CD14-positive monocyte (primary cell): ENCODE data around the gene FNIP2. TPM values are rescaled to one million over a fixed set of nuclear protein-coding genes. Genes with fewer than 3 reads are reported as not detected.

ENCODE experiments used
- DNase-seq, 3 donors: peaks; one replicate each; pipeline ENCODE4 v3.0.0-alpha.2; 2011 to 2022
- H2AFZ ChIP-seq: 2 replicates; pipeline ENCODE4 v1.6.0; 2012; ENCODE audit warnings: mild to moderate bottlenecking, low read depth, low read length, inconsistent platforms; ENCODE audit not compliant: insufficient read depth, poor library complexity, severe bottlenecking
- H3K27ac ChIP-seq, 2 donors: 1 replicate in 1 of 2; 2 replicates in 1 of 2; pipeline ENCODE4 v1.5.1; 2012 to 2013; ENCODE audit warnings: low read length in 2 of 2, control low read depth in 1 of 2, inconsistent platforms in 1 of 2, low read depth in 1 of 2, mild to moderate bottlenecking in 1 of 2
- H3K27me3 ChIP-seq, 2 donors: one replicate each; pipeline versions ENCODE4 v1.6.0 to v1.6.1; 2011 to 2013; ENCODE audit warnings: low read length in 2 of 2; ENCODE audit not compliant: control insufficient read depth in 2 of 2, insufficient read depth in 2 of 2
- H3K36me3 ChIP-seq, 2 donors: replicated peaks in 1 of 2; 1 replicate in 1 of 2; 2 replicates in 1 of 2; pipeline versions ENCODE4 v1.5.1 to v1.6.1; 2012 to 2013; ENCODE audit warnings: low read length in 2 of 2, control low read depth in 1 of 2, inconsistent platforms in 1 of 2, mild to moderate bottlenecking in 1 of 2; ENCODE audit not compliant: insufficient read depth in 2 of 2, control insufficient read depth in 1 of 2
- H3K4me1 ChIP-seq, 2 donors: 1 replicate in 1 of 2; 2 replicates in 1 of 2; pipeline versions ENCODE4 v1.5.1 to v1.6.1; 2012 to 2013; ENCODE audit warnings: low read length in 2 of 2, control low read depth in 1 of 2, inconsistent platforms in 1 of 2, mild to moderate bottlenecking in 1 of 2, moderate library complexity in 1 of 2; ENCODE audit not compliant: insufficient read depth in 2 of 2, control insufficient read depth in 1 of 2
- H3K4me2 ChIP-seq: replicated peaks from 2 replicates; pipeline ENCODE3; 2012; ENCODE audit warnings: low read length, moderate library complexity, mild to moderate bottlenecking; ENCODE audit not compliant: poor library complexity, severe bottlenecking; ENCODE audit errors: extremely low read depth
- H3K4me3 ChIP-seq, 3 experiments: fragments of 200-600 bp in 1 of 3; sonication (generic) in 1 of 3; replicated peaks in 1 of 3; 1 replicate in 2 of 3; 2 replicates in 1 of 3; pipeline ENCODE4 v1.5.1; 2011 to 2013; ENCODE audit warnings: low read length in 3 of 3, mild to moderate bottlenecking in 3 of 3, control low read depth in 2 of 3, low read depth in 2 of 3, inconsistent platforms in 1 of 3, moderate library complexity in 1 of 3
- H3K79me2 ChIP-seq: 2 replicates; pipeline ENCODE4 v1.6.0; 2012; ENCODE audit warnings: mild to moderate bottlenecking, control low read depth, inconsistent platforms, low read length, moderate library complexity; ENCODE audit not compliant: insufficient read depth
- H3K9ac ChIP-seq: 2 replicates; pipeline ENCODE4 v1.6.0; 2017; ENCODE audit warnings: low read length, mild to moderate bottlenecking; ENCODE audit not compliant: insufficient read depth, poor library complexity, severe bottlenecking
- H3K9me3 ChIP-seq, 2 donors: replicated peaks in 1 of 2; 1 replicate in 1 of 2; 2 replicates in 1 of 2; pipeline versions ENCODE4 v1.5.1 to v1.6.1; 2012 to 2013; ENCODE audit warnings: low read length in 2 of 2, control low read depth in 1 of 2; ENCODE audit not compliant: control insufficient read depth in 1 of 2, insufficient read depth in 1 of 2
- H4K20me1 ChIP-seq: 2 replicates; pipeline ENCODE4 v1.6.0; 2012; ENCODE audit warnings: mild to moderate bottlenecking, low read length, control low read depth, moderate library complexity; ENCODE audit not compliant: insufficient read depth
- H3K27ac Mint-ChIP-seq, 7 donors: one replicate each; pipeline ENCODE4 v1.8.0; 2020; ENCODE audit warnings: mild to moderate bottlenecking in 7 of 7, mixed read lengths in 7 of 7, moderate library complexity in 6 of 7, inconsistent platforms in 2 of 7
- H3K27me3 Mint-ChIP-seq, 3 donors: one replicate each; pipeline ENCODE4 v1.8.0; 2021 to 2022; ENCODE audit warnings: low read depth in 3 of 3, mild to moderate bottlenecking in 3 of 3, mixed read lengths in 3 of 3, moderate library complexity in 3 of 3, inconsistent platforms in 1 of 3
- H3K36me3 Mint-ChIP-seq, 2 donors: one replicate each; pipeline ENCODE4 v1.8.0; 2020; ENCODE audit warnings: mixed read lengths in 2 of 2, inconsistent platforms in 1 of 2, mild to moderate bottlenecking in 1 of 2
- H3K4me1 Mint-ChIP-seq: one replicate; pipeline ENCODE4 v1.8.0; 2020; ENCODE audit warnings: mild to moderate bottlenecking, mixed read lengths
- H3K4me3 Mint-ChIP-seq, 2 donors: one replicate each; pipeline ENCODE4 v1.8.0; 2020; ENCODE audit warnings: mild to moderate bottlenecking in 2 of 2, mixed read lengths in 2 of 2, moderate library complexity in 1 of 2
- H3K9me3 Mint-ChIP-seq, 7 donors: one replicate each; pipeline ENCODE4 v1.8.0; 2020 to 2022; ENCODE audit warnings: mixed read lengths in 7 of 7, mild to moderate bottlenecking in 6 of 7, moderate library complexity in 6 of 7, inconsistent platforms in 2 of 7
- CTCF ChIP-seq: fragments of 200-600 bp; IDR thresholded peaks from one replicate; pipeline ENCODE4 v1.8.0; 2022; ENCODE audit warnings: antibody characterized with exemption, mild to moderate bottlenecking
- WGBS: methylation state at CpG from one replicate; pipeline ENCODE4 v1.1.5; 2013; ENCODE audit warnings: missing lambda C conversion rate; ENCODE audit not compliant: insufficient coverage; 5-methylcytosine and 5-hydroxymethylcytosine counted together
- intact Hi-C, 2 donors: fragments of 100-400 bp; cut with micrococcal nuclease; formaldehyde crosslinking; loops; one replicate each; pipeline versions ENCODE4 v1.15.0 to v1.15.1; 2023
- polyA plus RNA-seq, 3 donors: library from polyadenylated mRNA; depleted of rRNA in 1 of 3; unstranded in 2 of 3; stranded (reverse) in 1 of 3; fragments of 300-500 nt in 2 of 3; fragments of >200 nt in 1 of 3; fragmentation: Illumina TruSeq in 2 of 3; gene quantifications; 1 replicate in 2 of 3; 2 replicates in 1 of 3; pipeline ENCODE4 v1.2.3, GENCODE V29; 2012 to 2021

The FNIP2 gene
- polyA plus RNA-seq, 3 donors = 3.5 to 7.7 (median 5.7) TPM

DNA sequence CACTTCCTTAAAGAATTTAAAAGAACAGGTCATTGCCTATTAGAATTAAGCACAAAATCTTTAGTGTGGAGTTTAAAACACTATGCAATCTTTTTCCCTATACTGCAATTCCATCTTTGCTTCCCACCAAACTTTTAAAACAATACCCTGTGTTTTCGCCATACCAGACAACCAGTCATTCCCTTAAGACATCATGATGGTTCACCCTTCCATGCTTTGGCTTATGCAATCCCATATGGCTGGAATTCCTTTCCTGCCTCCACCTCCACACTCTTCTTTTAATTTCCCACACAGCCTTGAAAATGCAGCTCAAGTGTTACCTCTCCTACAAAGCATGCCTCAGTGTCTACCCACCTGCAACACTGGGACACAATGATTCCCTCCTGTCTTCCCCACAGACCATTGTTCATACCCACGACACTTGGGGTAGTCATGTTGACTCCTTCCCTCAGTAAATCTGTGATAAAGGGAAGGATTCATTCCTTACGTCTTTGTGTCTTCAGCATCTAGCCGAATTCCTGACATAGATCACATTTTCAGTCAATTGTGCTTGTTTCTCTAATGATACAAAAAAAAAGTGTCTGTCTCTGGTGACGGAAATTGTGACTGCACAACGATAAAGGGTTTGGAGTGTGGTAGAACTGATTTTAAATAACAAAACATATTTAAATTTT lies 166.3 kb downstream of the FNIP2 start:
- WGBS = 94% methylated on average over 1 of the region's 6 CpGs
- Histone ChIP-seq H3K79me2 (no peaks in the 10 kb centered on the region), H3K4me1 (peaks cover 33 to 54% of the 10 kb centered on the region in 2 donors), H3K9ac (no peak overlapping the region), H4K20me1 (no peaks in the 10 kb centered on the region), H3K4me2 (no peak overlapping the region), H3K4me3 (no peak overlapping the region), H3K27ac (peak overlapping the region; percentile 65 to 85), H3K36me3 (no peaks in the 10 kb centered on the region), H3K9me3 (no peaks in the 10 kb centered on the region), H3K27me3 (no peaks in the 10 kb centered on the region), H2AFZ (no peak overlapping the region)
- Mint-ChIP-seq H3K4me3 (no peak overlapping the region), H3K27ac (no peak overlapping the region), H3K9me3 (peaks cover 0 to 4% (median 0%) of the 10 kb centered on the region in 7 donors), H3K4me1 (peaks cover 26% of the 10 kb centered on the region), H3K27me3 (no peaks in the 10 kb centered on the region), H3K36me3 (no peaks in the 10 kb centered on the region)
- no peak for TF ChIP-seq CTCF
- peak in 2 of 3 donors; percentile 12 to 26 for DNase-seq
- intact Hi-C loops = no loop called here

GRCh38 chr4:158936238-158936637 lies 167.4 kb downstream of the FNIP2 start:
- peak; percentile 91 to 96 (median 92) for DNase-seq
- Mint-ChIP-seq H3K36me3 (no peaks in the 10 kb centered on the region), H3K4me1 (peaks cover 30% of the 10 kb centered on the region), H3K9me3 (peaks cover 0 to 3% (median 0%) of the 10 kb centered on the region in 7 donors), H3K27me3 (no peaks in the 10 kb centered on the region), H3K4me3 (peak overlapping the region in 1 of 2 donors; percentile 15), H3K27ac (peak overlapping the region in 2 of 7 donors; percentile 94 to 98)
- Histone ChIP-seq H3K27ac (peak overlapping the region; percentile 13 to 85), H3K4me2 (peak overlapping the region; percentile 56), H3K27me3 (no peaks in the 10 kb centered on the region), H3K36me3 (no peaks in the 10 kb centered on the region), H3K9ac (peak overlapping the region; percentile 27), H4K20me1 (no peaks in the 10 kb centered on the region), H3K4me3 (peak overlapping the region in 2 of 3 experiments; percentile 27 to 38), H2AFZ (no peak overlapping the region), H3K4me1 (peaks cover 37 to 57% of the 10 kb centered on the region in 2 donors), H3K9me3 (no peaks in the 10 kb centered on the region), H3K79me2 (no peaks in the 10 kb centered on the region)
- no peak for TF ChIP-seq CTCF
- intact Hi-C loops = no loop called here
- WGBS = 15% methylated on average over 4 of the region's 6 CpGs
